Fibroblast of skin of left quadriceps (primary cell): ENCODE results near the gene GPR160.
"Not testable (repeated sequence)": the region's sequence is repeated elsewhere in the genome, so short reads cannot be mapped to it uniquely, and the experiment has no call there.

Source experiments
- DNase-seq, 2 experiments: peaks; one replicate each; pipeline ENCODE4 v3.0.0-alpha.2; 2013; ENCODE audit warnings: low read depth in 2 of 2

The GPR160 gene

GRCh38 chr3:170111147-170111771, 73.5 kb downstream of the GPR160 start:
- DNase-seq, result no peak

GRCh38 chr3:170114165-170114564, 76.4 kb downstream of the GPR160 start:
- DNase-seq, result not testable (repeated sequence)

DNA sequence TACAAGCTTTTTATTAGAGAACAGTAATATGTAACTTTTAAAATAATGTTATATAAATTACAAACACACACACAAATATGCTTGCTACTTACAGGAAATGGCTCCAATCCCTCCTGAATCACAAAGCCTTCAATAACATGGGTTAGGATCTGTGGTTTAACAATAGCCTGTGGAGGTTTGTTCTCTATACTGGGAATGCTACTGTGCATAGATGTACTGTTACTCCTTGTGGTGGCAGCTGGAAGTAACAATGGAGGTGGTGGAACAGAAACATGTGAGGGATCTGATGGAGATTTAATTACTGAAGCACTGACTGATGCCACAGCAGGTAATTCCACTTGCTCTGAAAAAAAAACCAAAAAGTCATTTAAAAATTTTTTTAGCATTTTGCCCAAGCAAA, 79.3 kb downstream of the GPR160 start:
- DNase-seq, result no peak

DNA sequence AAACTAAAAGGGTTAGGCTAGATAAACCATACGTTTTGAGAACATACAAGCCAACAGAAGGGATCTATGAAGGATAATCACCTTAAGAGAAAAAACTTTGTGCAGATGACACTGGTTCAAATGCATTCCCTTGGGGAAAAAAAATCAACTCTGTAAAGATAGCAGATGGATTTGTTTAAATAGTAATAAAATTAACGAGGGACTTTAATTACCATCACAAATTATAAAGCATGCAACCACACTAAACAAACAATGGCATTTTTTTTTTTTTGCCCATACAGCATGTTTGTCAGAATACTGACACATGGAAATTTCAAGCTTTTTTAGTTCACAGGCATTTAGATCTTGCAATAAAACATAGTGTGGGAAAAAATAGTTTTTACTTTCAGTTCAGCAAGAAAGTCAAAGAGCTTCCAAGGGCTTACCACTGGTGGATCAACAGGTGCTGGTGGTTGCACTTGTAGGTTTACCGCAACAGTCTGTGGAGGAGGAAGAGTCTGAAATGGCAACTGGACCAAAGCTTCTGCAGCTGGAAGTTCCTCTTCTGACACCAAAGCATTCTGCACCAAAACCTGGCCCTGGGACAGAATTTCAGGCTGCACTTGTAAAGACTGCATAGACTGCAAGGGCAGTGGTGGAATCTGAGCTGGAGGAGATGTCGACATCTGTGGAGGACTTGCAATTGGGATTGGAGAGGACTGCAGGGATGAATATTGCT, 90.6 kb downstream of the GPR160 start:
- no peak for DNase-seq

DNA sequence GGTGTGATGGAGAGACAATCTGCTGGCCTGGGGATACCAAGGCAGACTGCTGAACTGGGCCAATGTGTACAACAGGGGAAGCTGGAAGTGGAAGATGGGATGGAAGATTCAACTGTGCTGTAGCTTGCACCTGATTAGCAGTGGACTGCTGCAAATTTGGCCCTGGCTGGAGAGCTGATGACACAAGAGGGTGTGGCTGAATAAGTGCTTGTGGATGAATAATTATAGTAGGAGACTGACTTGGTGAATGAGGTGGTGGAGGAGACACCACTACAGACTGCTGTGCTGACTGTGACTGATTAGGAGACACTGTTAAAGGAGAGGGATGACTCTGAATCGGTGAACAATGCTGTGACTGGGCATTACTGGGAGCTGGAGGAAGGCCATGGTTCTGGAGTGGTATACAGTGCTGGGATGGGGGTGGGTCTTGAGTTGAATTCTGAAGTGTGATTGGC, 91.2 kb downstream of the GPR160 start:
- no peak for DNase-seq

GRCh38 chr3:170130532-170130931, 92.7 kb downstream of the GPR160 start:
- no peak for DNase-seq

GRCh38 chr3:170132335-170132734, 94.5 kb downstream of the GPR160 start:
- DNase-seq, result no peak
